GM21360 (cell line): ENCODE data around the gene CDKN2D.

Experiments
- ATAC-seq: cut with Tn5 transposase; IDR thresholded peaks from one replicate; pipeline ENCODE4 v1.9.1; 2021; ENCODE audit warnings: mild to moderate bottlenecking, moderate library complexity; ENCODE audit not compliant: unreplicated experiment

CDKN2D gene

GRCh38 chr19:10521461-10522171, 47.2 kb downstream of the CDKN2D start:
- no peak for ATAC-seq

- ATAC-seq: no peak
Observed at GRCh38 chr19:10520652-10521318, 48.0 kb downstream of the CDKN2D start.

- ATAC-seq: no peak
Observed at GRCh38 chr19:10519421-10519820, 49.4 kb downstream of the CDKN2D start.

- no peak for ATAC-seq
Observed at GRCh38 chr19:10518444-10519361, 50.1 kb downstream of the CDKN2D start.

GRCh38 chr19:10517760-10518443, 50.9 kb downstream of the CDKN2D start:
- ATAC-seq: no peak

GRCh38 chr19:10517361-10517759, 51.4 kb downstream of the CDKN2D start, which contains the start of gene S1PR5:
Gene S1PR5 (minus strand): TSS chr19:10517447. CDS start chr19:10515011, 2,436 bp downstream.
- ATAC-seq: no peak

GRCh38 chr19:10516671-10517286, 52.0 kb downstream of the CDKN2D start:
- ATAC-seq: no peak
